Activated T-helper 9 cell treated with anti-CD3 and anti-CD28 coated beads, Interleukin-2, amount 50 U/mL, for 16 hours (primary cell): ENCODE results near the gene TULP3.
A peak's percentile ranks its signal among the peaks of the same experiment; 100 is the strongest.
"Not testable (repeated sequence)": the region's sequence is repeated elsewhere in the genome, so short reads cannot be mapped to it uniquely, and the experiment has no call there.

ENCODE experiments used
- DNase-seq: peaks from one replicate; pipeline ENCODE4 v3.0.0-alpha.2; 2020; ENCODE audit warnings: low read depth

TULP3 gene

GRCh38 chr12:2890388-2891239 is at the start of gene TULP3:
TSS of gene TULP3 (plus strand) at chr12:2890891. CDS start at chr12:2890948, 57 bp downstream.
- DNase-seq, result peak; percentile 99

DNA sequence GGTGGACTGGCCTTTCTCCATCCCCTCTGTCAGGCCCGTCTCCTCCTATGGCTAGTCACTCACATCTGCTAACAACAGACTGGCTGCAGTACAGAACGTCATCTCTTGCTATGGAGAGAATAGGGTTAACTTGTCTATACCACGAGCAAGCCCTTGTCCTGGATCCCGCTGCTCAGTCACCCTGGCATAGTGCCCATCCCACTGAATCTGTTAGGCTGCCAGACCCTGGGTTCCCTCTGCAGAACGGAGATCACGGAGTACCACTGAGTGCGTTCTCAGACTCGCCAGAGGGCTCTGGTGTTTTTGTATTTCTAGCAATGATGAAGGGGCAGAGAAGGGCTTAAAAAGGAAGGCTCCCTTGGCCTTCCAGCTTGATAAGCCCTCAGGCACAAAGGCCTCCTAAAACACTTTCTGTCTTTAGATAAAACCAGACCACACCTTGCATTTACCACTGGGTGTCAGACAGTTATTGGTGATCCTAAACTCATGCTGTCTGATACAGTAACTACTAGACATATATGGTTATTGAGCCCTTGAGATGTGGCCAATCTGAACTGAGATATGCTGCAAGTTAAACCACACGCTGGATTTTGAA is 49.5 kb upstream of the TULP3 start:
- DNase-seq, result no peak

DNA sequence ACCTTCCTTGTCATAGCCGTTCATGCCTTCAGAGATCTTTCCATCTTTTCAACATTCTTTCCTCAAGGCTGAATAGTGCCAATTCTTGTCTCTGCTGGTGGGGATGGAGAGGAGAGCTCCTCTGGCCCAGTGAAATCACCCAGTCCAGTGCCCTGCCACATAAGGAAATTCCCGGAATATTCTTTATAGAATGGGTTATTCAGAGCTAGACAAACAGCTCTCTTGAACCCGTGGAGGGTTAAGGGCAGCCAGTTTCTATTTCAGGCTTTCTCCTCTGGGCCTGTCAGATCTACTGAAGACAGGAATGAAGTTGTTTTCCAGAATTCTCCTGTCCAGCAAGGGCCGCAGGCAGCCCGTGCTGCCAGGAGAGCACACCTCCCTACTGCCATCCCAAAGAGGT is 47.7 kb upstream of the TULP3 start:
- DNase-seq, result no peak

GRCh38 chr12:2844786-2845185 is 45.9 kb upstream of the TULP3 start:
- no peak for DNase-seq

DNA sequence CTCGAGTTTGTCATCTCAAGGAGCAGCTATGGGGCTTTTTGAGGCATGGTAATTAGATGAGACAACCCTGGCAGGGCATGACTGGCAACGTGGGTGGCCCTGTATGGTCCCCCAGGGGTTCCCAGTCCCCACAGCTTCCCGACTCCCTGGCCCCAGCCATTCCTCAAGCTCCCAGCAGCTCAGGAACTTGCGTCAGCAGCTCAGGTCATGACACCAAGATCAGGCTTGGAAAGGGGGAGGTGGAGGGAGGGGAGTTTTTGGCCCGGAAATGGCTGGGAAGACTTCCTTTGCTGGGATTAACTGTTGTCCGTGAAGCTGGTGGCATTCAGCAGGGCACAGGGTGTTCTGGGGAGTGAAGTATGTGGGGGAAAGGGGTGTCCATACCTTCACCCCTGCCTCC is 45.4 kb upstream of the TULP3 start:
- DNase-seq, result no peak

DNA sequence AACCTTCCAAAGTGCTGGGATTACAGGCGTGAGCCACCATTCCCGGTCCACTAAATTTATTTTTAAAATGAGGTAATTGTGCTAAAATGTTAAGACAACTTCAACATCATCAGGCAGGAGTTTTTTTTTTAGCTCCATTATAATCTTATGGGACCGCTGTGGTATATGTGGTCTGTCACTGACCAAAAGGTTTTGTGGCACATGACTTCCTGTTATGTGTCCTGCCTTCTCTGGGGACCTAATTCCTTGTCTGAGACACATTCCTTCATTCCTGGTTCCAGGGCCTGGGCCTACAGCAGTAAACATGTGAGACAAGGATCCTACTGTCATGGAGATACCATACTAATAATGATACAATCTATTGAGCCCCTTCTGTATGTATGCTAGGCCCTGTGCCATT is 38.8 kb upstream of the TULP3 start:
- no peak for DNase-seq

GRCh38 chr12:2853626-2854025 is 37.1 kb upstream of the TULP3 start:
- peak; percentile 30 for DNase-seq

GRCh38 chr12:2854669-2855453 is 35.8 kb upstream of the TULP3 start:
- no peak for DNase-seq

GRCh38 chr12:2855546-2855945 is 35.1 kb upstream of the TULP3 start:
- DNase-seq, result no peak

- DNase-seq, result no peak
Measured at GRCh38 chr12:2856051-2856450, 34.6 kb upstream of the TULP3 start.

DNA sequence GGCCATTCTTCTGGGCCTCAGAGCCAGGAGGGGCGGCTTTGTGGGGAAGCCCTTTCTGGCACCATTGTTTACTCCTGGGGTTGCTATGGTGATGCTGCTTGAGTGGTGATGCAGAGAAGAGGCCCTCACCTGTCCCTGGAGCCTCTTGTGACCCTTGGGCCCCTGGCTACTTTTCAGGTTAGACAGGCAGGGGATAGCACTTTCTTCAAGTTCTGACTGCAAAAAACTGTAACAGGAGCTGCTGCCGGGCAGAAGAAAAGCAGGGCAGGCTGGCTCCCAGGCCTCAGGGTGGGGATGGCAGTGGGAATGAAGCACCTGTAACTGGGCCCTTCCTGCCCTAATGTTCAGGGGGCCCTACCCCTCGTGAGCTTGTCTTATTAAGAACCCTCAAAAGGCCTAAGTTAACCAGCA is 33.7 kb upstream of the TULP3 start, which contains the start of gene TEX52:
TSS of gene TEX52 (minus strand) at position 19 of the 411 bp plus-strand sequence. CDS start at position 6, 13 bp downstream.
- no peak for DNase-seq

- DNase-seq, result no peak
Measured at GRCh38 chr12:2857576-2857975, 33.1 kb upstream of the TULP3 start.

GRCh38 chr12:2858334-2858733 is 32.4 kb upstream of the TULP3 start:
- no peak for DNase-seq

- no peak for DNase-seq
Measured at GRCh38 chr12:2858944-2859421, 31.7 kb upstream of the TULP3 start.

- no peak for DNase-seq
Measured at GRCh38 chr12:2860170-2860569, 30.5 kb upstream of the TULP3 start.

GRCh38 chr12:2862876-2863275 is 27.8 kb upstream of the TULP3 start:
- DNase-seq, result no peak

DNA sequence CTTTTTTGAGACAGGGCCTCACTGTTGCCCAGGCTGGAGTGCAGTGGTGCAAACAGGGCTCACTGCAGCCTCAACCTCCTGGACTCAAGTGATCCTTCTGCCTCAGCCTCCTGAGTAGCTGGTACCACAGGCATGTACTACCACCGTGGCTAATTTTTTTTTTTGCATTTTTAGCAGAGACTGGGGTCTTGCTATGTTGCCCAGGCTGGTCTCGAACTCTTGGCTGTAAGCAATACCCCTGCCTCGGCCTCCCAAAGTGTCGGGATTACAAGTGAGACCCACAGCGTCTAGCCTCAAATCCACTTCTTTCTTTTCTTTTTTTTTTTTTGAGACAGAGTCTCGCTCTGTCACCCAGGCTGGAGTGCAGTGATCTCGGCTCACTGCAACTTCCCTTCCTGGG is 27.3 kb upstream of the TULP3 start:
- DNase-seq, result not testable (repeated sequence)

GRCh38 chr12:2864198-2864597 is 26.5 kb upstream of the TULP3 start:
- no peak for DNase-seq

GRCh38 chr12:2868986-2869632 is 21.6 kb upstream of the TULP3 start:
- DNase-seq, result not testable (repeated sequence)

DNA sequence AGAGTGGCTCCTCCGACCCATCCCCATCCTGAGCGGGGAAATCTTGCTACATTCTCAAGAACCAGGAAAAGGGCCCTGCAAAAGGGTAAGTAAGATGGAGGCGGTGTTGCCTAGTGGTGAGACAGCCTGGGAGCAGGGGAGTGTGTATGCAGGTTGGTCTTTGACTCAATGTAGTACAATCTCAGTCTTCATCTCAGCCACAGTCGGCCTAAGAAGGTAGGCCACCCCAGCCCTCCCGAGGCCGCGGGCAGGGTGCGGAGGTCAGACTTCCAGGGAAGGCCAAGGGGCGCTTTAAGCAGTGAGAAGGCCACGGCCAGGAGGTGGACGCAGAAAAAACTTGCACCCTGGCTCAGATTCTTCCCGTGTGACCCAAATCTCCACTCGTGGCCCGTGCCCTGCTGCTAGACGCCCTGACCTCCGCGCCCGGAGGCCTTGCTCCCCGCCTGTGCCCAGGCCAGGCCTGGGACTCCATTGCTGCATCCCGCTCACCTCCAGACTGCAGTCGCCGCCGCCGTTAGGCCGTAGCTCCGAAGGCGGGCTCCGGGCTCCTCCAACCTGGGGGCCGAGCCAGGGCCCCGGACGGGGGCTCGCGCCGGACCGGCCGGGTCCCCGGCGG is 14.2 kb upstream of the TULP3 start:
- no peak for DNase-seq
